NOMO-1 treated with dmso at 0.1 percent for 144 hours (cell line): Measurements from ENCODE around the gene DVL1.
A peak's percentile ranks its signal among the peaks of the same experiment; 100 is the strongest.
"Not testable (repeated sequence)": the region's sequence is repeated elsewhere in the genome, so short reads cannot be mapped to it uniquely, and the experiment has no call there.

Source experiments
- DNase-seq: peaks from one replicate; lab custom pipeline; 2025; ENCODE audit not compliant: unreplicated experiment; lab: John Stamatoyannopoulos, UW

Gene DVL1

DNA sequence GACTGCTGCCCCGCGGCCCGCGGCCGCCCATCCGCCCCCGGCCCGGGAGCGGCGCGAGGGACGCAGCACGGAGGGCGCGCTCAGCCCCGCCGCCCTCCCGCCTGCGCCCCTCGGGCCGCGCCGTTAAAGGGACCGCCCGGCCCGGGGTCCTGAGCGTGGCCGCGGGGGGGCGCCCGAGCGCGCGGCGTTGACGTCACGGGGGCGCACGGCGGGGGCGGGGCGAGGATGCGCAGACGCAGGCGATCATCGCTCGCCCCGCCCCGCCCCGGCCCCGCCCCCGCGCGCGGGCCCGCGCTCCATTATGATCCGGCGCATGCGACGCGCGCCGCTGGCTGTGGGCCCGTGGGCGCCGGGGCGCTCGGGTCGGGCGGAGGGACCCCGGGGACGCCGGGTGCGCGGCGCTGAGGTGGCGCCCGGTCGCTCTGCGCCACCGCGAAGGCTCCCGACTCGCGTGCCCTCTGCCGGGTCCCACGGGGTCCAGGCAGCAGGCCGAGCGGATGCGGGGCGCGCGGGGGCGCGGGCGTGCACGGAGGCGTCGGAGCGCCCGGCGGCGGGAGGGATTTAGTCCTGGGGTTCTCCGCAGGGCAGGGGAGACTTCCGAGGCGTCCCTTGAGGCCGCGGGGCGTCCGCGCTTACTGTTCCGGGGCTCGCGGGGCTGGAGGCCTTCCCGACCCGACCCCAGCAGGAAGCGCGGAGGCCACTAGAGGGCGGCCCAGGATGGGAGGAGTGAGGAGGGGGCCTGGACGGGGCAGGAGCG is at the start of gene DVL1:
Gene DVL1, minus strand, starts transcription at position 163 of the 757 bp plus-strand sequence. CDS start 353 bp downstream, outside the sequence.
- DNase-seq = peak; percentile 20

DNA sequence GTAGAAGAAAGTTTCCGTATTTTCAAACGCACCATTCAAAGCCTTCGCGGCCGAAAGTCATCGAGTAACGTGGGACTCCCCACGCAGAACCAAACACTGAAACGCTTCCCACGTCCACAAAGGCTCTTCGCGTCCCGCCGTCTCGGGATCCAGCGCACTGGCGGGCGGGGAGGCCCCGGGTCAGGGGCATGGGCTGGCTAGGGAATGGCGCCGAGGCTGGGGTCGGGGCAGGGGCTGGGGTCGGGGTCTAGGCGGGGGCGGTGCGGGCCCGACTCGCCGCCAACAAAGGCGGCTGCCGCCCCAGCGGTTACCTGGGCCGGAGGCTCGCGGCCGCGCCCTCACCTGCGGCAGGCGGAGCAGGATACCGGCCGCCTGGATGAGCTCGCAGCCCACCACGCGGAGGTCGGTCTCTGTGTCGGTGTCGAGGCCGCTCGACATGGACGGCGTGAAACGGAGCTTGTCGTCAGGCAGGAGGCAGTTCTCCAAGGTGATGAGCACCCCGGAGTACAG is 49.5 kb upstream of the DVL1 start:
- no peak for DNase-seq

DNA sequence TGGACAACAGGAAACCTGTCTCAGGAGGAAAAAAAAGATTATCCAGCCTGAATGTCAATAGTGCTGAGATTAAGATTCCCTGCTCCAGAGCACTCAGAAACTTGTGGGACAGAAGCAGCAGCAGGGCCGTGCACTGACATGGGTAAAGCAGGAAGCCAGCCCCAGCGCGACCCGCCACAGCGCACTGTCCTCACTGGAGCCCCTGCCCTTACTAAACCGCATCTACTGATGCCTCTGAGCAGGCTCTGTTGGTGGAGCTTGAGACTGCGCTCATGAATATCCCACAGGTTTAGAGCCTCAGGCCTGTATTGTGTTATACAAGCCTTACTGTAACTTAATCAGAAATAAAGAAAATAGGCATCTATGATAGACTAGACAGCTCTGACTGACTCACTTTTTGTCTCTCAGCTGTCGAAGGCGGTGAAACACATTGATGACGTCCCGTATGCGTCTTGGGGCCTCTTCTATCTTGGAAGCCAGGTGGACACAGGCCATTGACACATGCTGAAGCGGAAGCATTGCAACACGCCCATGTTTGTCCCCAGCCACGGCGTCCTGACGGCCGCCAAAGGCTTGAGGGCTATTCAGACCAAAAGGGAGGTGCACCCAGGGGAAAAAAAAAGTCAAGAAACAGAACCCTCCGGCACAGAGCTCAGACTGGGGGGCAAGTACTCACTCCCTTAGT is 48.8 kb upstream of the DVL1 start:
- DNase-seq = no peak

DNA sequence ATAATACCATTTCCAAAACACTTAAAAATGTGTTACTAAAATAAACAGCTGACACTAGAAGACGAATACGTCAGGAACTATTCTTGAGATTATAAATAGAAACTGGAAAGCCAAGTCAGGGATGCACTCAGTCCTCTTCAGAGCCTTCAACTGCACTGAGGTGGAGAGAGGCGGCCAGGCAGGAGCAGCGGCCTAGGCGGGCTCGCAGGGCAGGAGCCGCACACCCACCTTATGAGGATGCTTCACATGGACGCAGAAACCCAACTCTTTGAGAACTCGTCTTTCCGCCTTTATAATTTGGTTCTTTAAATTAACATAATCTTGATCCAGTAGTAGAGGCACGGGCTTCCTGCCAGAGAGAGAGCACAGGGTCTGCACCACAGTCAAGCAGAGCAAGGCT is 45.9 kb upstream of the DVL1 start:
- no peak for DNase-seq

DNA sequence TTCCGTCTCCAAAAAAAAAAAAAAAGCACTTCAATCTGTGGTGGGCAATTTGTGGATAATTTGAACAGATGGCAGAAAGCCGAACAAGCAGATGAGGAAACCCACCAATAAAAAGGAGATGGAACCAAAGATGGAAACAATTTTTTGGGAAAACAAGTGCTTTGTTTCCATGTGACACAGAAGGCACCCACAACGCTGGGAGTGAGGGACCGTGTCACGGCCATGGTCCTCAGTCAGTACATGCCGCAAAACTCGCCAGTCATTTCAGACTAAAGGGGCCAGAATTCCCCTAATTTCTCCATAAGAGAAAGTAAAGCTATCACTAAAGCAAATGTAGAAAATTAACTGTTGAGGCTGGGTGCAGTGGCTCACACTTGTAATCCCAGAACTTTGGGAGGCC is 44.9 kb upstream of the DVL1 start:
- no peak for DNase-seq

DNA sequence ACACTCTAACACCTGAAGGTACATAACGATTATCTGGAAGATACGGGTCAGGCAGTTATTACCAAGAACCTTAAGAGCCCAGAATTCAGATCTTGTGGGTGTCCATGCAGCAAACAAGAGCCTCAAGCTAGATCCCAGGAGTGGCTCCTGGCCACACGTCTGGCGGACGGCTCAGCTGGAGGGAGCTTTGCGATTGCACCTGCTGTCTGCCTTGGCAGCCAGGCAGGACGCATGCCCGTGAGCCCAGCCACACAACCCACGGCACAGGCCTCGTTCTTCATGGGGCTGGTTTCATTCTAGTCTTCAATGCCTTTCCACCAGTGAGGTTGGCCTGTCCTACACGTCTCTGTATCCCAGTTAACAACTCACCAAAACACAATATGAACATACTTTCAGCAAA is 44.2 kb upstream of the DVL1 start:
- DNase-seq = no peak

DNA sequence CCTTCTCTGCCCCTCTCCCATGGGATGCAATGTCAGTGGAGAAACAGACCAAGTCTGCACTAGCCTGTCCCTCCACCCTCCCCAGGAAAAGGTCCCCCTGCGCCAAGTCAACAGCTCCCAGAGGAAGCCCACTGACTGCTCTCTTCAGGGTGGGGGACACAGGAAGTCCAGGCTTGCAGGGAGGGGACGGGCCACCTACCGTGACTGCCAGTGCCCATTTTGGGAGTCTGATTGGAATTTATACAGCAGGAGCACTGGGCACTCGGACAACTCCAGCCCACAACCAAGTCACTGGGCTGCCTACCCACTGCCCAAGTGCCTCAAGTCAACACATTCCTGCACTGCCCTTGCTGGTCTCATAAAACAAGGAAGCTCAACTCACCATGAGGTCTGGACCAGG is 43.8 kb upstream of the DVL1 start:
- no peak for DNase-seq

DNA sequence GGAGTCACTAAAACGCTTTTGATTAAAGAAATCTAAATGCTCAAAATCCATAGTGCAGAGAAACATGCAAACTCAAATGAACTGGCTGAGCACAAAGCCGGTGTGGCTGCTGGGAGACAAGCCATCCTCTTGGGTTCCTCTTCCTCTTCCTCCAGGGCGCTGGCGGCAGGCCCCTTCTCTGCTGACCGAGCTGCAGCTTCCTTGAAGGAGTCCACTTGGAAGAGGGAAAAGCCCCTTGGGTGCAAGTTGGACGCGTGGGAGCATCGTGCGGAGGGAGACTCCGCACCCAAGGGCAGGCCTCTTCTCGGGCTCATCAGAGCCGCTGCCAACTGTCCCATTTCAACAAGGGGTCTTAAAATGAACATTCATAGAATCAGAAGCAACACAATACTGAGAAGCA is 42.0 kb upstream of the DVL1 start:
- no peak for DNase-seq

DNA sequence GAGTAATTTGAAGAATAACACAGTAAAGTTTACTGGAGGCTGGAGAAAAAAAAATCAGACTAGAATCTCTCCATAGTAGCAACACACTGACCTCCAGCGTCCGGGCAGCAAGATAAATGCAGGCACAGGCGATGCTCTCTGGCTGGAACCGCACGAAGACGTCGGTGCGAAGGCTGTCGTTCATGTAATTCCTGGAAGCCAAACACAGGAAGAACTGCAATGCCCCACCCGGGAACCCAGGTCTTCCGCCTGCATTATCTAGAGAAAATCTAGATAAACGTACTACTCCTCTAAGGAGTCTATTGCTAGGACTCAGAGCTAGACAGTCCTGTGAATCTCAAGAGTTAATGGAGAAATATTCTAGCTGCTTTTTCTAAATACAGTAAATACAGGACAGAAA is 41.5 kb upstream of the DVL1 start:
- no peak for DNase-seq

DNA sequence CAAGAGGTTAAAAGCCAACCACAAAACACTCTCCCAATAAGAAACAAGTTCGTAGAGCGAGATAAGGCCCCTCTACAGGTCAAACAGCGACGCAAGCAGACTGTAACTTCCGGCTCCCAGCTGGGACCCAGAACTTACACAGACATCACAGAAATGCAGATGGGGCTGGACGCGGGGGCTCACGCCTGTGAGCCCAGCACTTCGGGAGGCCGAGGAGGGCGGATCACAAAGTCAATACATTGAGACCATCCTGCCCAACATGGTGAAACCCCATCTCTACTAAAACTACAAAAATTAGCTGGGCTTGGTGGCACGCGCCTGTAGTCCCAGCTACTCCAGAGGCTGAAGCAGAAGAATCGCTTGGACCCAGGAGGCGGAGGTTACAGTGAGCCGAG is 38.9 kb upstream of the DVL1 start:
- no peak for DNase-seq

DNA sequence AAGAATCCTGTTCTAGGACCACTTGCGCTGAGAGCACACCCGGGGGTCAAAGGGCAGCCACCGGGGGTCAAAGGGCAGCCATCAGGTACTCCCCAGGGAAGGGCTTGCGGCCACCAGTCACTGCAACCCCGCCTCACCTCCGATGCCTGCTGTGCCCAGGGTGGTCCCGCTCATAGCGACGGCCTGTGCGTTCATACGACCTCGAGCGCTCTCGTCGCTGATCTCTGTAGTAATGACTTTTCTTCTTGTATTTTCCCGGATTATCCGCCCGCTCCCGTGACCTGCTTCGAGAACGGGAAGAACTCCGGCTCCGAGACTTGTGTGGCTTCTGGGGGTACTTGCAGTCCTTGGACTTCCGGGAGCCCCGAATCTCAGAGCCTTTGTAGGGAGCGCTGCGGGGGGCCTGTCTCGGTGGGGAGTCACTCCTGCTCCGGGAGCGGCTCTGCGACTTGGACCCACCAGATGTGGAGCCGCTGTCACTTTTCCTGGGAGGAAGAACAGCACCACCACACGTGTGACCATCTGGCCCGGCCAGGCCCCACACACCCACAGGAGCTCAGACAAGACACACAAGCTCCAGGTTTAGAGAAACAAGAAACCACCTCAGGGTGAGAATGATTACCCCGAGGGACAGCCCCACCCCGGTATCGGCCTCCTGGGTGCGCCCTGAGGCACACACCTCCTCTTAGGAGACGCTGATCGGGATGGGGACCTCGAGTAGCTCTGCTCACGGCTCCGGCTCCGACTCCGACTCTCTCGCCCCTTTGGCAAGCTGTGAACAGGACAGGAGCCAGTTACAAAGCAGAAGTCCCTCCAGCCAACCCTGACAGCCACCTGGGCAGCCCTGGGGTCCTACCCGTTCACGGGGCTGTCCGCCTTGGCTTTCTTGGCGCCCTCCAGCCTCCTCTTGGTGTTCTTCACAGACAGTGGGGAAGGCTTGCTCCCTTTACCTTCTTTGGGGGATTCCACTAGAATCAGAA is 38.2 kb upstream of the DVL1 start:
- no peak for DNase-seq

DNA sequence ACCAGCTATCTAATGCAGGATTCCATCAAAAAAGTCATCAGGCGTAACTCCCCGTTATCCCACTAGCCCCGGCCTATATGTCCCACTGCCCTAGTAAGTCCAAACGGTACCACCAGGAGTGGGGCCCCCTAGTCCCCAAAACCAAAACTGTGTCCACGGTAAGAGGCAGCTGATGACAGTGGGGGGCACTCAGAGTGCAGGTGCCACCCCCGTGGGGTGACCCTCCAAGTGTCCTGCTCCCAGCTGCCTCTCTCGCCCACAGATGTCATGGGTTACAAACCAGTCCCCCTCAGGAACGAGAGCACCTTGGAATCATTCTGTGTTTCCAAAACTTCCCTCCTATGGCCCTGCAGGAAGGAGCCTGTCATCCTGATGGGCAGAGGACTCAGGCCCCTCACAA is 36.7 kb upstream of the DVL1 start:
- DNase-seq = no peak

DNA sequence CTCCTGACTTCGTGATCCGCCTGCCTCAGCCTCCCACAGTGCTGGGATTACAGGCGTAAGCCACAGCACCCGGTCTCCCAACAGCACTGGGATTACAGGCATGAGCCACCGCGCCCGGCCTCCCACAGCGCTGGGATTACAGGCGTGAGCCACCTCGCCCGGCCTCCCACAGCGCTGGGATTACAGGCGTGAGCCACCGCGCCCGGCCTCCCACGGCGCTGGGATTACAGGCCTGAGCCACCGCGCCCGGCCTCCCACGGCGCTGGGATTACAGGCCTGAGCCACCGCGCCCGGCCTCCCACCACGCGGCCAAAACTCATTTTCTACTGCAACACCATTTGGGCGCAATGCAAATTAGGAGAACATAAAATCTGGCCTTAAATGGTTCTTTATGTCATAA is 36.1 kb upstream of the DVL1 start:
- DNase-seq = not testable (repeated sequence)

DNA sequence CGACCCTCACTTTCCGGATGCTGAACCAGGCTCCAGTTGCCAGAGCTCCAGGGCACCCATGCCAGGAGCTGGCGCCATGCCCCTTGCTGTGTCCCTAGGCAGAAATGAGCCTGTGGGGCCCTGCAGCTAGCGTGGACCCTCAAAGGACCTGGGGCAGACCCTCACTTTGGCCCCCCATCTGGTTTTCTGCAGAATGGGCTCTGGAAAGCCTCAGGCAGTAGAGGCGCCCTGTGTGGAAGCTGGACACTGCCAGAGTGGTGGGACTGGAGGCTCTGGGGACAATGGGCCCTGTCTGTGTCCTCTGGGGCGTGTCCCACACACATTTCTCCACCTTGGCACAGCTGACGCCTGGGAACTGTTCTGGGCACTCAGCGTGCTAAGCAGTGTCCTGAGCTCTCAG is 32.1 kb upstream of the DVL1 start:
- DNase-seq = no peak

DNA sequence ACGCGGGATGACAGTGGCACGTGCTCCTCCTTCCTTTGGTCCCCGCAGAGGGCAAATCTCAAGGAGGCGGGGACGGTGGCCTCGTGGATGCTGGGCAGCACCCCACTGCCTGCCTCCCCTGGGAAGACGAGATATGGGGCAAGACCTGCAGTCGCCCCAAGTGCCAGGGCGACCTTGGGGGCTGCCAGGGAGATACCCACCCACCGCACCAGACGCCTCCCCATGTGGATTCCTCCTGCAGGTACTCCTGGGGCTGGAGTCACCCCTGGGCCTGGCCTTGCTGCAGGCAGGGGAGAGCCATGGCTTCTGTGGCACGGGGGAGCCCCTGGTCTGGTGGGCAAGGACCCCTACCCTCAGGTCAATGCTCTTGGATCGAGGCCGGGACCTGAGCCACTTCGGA is 31.6 kb upstream of the DVL1 start:
- no peak for DNase-seq

DNA sequence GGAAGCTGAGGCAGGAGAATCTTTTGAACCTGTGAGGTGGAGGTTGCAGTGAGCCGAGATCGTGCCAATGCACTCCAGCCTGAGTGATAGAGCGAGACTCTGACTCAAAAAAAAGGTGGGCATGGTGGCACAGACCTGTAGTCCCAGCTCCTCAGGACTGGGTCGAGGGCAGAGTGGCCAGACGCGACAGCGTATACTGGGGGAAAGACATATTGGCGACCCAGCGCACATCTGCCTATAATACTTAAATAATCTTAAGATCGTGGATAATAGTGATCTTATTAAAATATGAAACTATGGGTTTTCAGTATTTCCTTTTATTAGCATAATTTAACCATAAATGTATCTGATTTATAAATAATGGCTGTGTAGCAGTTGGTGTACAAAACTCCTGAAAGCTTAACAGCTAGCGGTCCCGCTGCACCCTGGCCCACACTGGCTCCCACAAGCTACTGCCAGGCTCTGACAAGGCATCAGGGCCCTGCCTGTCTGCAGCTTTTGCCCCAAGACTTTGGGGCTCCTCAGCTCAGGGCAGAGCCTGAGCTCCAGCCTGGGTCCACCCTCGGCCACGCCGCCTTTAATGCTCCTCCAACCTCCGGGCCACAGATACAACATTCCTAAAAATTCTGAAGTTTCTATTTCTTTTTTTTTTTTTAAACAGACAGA is 28.5 kb upstream of the DVL1 start:
- DNase-seq = no peak

DNA sequence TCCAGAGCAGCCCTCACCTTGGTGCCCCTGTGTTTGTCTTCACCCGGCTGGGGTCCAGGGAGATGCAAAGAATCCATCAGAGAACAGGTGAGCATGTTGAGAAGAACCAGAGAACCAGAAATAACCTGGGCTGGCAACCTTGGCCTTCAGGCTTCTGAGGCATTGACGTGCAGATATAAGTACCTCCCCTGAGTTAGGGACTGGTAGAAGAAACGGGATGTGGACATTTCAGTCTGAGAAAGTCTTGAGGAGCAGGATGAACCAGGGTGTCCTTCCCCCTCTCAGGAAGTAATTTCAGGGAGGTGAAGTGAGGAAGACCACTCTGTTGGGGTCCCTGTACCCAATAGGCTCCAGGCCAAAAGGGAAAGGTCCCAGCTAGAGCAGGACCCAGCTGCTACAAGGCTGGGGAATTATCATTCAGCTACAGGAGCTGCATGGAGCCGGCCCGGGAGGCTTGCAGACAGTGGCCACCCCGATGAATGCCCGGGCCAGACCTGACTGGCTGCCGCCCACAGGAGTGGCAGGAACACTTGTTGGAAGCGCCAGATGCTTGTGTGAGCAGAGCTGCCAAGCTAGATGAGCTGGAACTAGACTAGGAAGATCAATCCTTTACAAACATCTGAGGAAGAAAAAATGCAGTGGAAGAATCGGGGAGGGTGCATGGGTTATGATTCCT is 27.5 kb upstream of the DVL1 start:
- no peak for DNase-seq

DNA sequence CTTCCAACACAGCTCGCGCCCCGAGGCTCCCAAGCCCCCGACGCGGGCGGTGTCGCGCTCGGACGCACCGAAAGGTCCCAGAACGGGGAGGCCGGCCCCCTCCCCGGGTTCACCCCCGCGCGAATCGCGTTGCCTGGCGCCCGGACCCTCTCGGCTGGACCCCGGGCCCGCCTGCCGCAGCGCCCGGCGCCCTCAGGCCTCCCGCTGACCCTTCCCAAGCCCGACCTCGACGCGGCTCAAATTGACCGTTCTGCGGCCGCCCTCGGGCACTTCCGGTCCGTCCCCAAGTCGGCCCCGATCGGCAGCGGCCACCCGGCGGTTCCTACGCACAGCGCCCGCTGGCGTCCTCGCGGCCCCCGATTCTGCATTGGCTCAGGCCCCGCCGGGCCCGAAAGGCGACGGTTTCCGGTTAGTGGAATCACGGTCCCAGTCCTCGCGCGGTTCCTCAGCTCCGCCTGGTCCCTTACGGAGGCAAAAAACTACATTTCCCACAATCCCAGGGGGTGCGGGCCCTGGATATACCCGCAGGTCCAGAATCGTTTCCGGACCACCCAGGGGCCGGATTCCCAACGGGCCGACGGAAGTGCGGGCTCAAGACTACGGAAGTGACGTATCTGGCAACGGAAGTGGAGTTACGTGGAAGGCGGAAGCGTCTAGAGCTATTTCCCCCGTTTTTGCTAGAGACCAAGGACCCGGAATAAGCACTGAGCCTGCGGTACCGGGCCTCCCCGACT is 25.9 kb upstream of the DVL1 start, which contains the start of gene AURKAIP1:
Gene AURKAIP1, minus strand, starts transcription at position 279 of the 734 bp plus-strand sequence. CDS start 451 bp downstream, outside the sequence.
- DNase-seq = peak; percentile 98

DNA sequence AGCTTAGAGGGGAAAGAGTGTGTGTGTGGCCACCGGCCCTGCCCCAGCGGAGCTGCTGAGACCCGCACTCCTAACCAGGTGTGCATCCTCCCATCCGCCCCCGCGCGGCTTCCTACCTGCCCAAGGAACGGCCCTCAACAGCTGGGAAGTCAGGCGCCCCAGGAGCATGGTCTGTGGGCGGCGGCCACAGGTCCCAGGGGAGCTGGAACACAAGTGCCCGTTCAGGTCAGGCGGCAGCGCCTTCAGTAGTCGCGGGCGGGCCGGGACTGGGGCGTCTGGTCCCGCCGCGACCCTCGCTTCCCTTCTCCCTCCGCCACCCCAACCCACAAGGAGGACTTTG is 25.3 kb upstream of the DVL1 start:
- DNase-seq = no peak
